Astrocyte (in vitro differentiated cells and primary cell): Measurements from ENCODE around the gene PPM1H. TPM values are rescaled to one million over a fixed set of nuclear protein-coding genes. Genes with fewer than 3 reads are reported as not detected.
"Not testable (repeated sequence)": the region's sequence is repeated elsewhere in the genome, so short reads cannot be mapped to it uniquely, and the experiment has no call there.

Source experiments
- DNase-seq: peaks from one replicate; pipeline ENCODE4 v3.0.0-alpha.2; 2010; ENCODE audit warnings: low read depth
- FAIRE-seq: peaks from 2 replicates; lab custom pipeline; 2011; peaks lifted over from hg19 to GRCh38; lab: Jason Lieb, UNC
- H2AFZ ChIP-seq: 2 replicates; pipeline ENCODE4 v1.6.0; 2012; ENCODE audit warnings: low read depth, low read length, inconsistent platforms
- H3K27ac ChIP-seq: 2 replicates; pipeline ENCODE4 v1.5.1; 2011; ENCODE audit warnings: low read depth, low read length, inconsistent platforms
- H3K27me3 ChIP-seq: 2 replicates; pipeline ENCODE4 v1.6.0; 2011; ENCODE audit warnings: low read length, inconsistent platforms; ENCODE audit not compliant: insufficient read depth
- H3K36me3 ChIP-seq: 2 replicates; pipeline ENCODE4 v1.5.1; 2011; ENCODE audit warnings: low read length, inconsistent platforms; ENCODE audit not compliant: insufficient read depth
- H3K4me1 ChIP-seq: 2 replicates; pipeline ENCODE4 v1.5.1; 2011; ENCODE audit warnings: low read length, inconsistent platforms; ENCODE audit not compliant: insufficient read depth
- H3K4me2 ChIP-seq: 2 replicates; pipeline ENCODE4 v1.6.0; 2012; ENCODE audit warnings: low read length, inconsistent platforms
- H3K4me3 ChIP-seq: 2 replicates; pipeline ENCODE4 v1.5.1; 2011; ENCODE audit warnings: low read depth, mild to moderate bottlenecking, low read length, inconsistent platforms; ENCODE audit not compliant: insufficient read depth
- H3K79me2 ChIP-seq: 2 replicates; pipeline ENCODE4 v1.6.0; 2012; ENCODE audit warnings: mild to moderate bottlenecking, low read length, inconsistent platforms; ENCODE audit not compliant: insufficient read depth
- H3K9ac ChIP-seq: 2 replicates; pipeline ENCODE4 v1.6.0; 2012; ENCODE audit warnings: mild to moderate bottlenecking, low read length, inconsistent platforms
- H3K9me3 ChIP-seq: 2 replicates; pipeline ENCODE4 v1.5.1; 2012; ENCODE audit warnings: low read depth, mild to moderate bottlenecking, low read length, inconsistent platforms; ENCODE audit not compliant: insufficient read depth
- H4K20me1 ChIP-seq: 2 replicates; pipeline ENCODE4 v1.6.0; 2012; ENCODE audit warnings: low read length, inconsistent platforms; ENCODE audit not compliant: insufficient read depth
- H3K27ac Mint-ChIP-seq: one replicate; pipeline ENCODE4 v1.8.0; 2021; ENCODE audit warnings: mild to moderate bottlenecking, mixed read lengths; ENCODE audit not compliant: unreplicated experiment
- H3K27me3 Mint-ChIP-seq: one replicate; pipeline ENCODE4 v1.8.0; 2021; ENCODE audit warnings: low read depth, mixed read lengths; ENCODE audit not compliant: unreplicated experiment
- H3K36me3 Mint-ChIP-seq: one replicate; pipeline ENCODE4 v1.8.0; 2021; ENCODE audit warnings: low read depth, mixed read lengths; ENCODE audit not compliant: unreplicated experiment
- H3K4me1 Mint-ChIP-seq: one replicate; pipeline ENCODE4 v1.8.0; 2021; ENCODE audit warnings: low read depth, mixed read lengths; ENCODE audit not compliant: unreplicated experiment
- H3K4me3 Mint-ChIP-seq: one replicate; pipeline ENCODE4 v1.8.0; 2021; ENCODE audit warnings: mild to moderate bottlenecking, moderate library complexity, mixed read lengths; ENCODE audit not compliant: unreplicated experiment
- H3K9me3 Mint-ChIP-seq: one replicate; pipeline ENCODE4 v1.8.0; 2021; ENCODE audit warnings: mild to moderate bottlenecking, mixed read lengths; ENCODE audit not compliant: unreplicated experiment
- EZH2 ChIP-seq: IDR thresholded peaks from 2 replicates; pipeline ENCODE4 v1.6.1; 2012; ENCODE audit warnings: mild to moderate bottlenecking, low read length, inconsistent platforms; ENCODE audit not compliant: insufficient read depth
- total RNA-seq: library from RNA; stranded (reverse); gene quantifications from 2 replicates; pipeline ENCODE4 v1.2.1, GENCODE V29; 2021
- TF ChIP-seq, protein P1 (sequence below): IDR thresholded peaks from 2 replicates; pipeline ENCODE4 v1.5.1; 2011; ENCODE audit warnings: low read depth, mild to moderate bottlenecking, inconsistent platforms, low read length, moderate library complexity; ENCODE audit not compliant: insufficient read depth

PPM1H gene
- total RNA-seq, 1 donor from 2014 or later, result 7.8 TPM

DNA sequence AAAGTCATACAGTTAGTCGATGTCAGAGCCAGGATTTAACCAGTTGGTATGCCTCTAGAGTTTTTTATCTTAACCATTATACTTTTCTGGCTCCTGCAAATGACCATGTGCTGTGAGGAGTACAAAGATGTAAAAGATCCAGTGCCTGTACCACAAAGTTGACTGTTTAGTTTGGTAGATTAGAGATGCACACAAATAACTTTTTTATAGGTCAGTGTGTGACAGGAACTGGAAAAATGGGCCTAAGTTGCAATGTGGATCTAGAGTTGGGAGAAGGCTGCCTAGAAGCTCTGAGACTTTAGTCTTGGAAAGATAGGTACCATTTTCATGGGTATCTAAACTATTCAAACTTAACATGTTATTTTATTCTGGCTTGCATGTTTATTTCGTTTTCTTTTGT lies 32.8 kb upstream of the PPM1H start:
- FAIRE-seq, result no peak
- no peak overlapping the region for H3K4me3 Mint-ChIP-seq
- no peaks in the 10 kb centered on the region for H3K36me3 ChIP-seq
- H3K9me3 ChIP-seq, result no peaks in the 10 kb centered on the region
- H3K27ac ChIP-seq, result no peak overlapping the region
- no peak overlapping the region for H3K27ac Mint-ChIP-seq
- H3K4me1 ChIP-seq, result no peaks in the 10 kb centered on the region
- H2AFZ ChIP-seq, result no peak overlapping the region
- no peaks in the 10 kb centered on the region for H4K20me1 ChIP-seq
- H3K4me3 ChIP-seq, result no peak overlapping the region
- no peaks in the 10 kb centered on the region for H3K9me3 Mint-ChIP-seq
- no peaks in the 10 kb centered on the region for H3K27me3 ChIP-seq
- DNase-seq, result no peak
- H3K9ac ChIP-seq, result no peak overlapping the region
- H3K4me1 Mint-ChIP-seq, result no peaks in the 10 kb centered on the region
- peaks cover 4% of the 10 kb centered on the region for H3K27me3 Mint-ChIP-seq
- no peaks in the 10 kb centered on the region for H3K36me3 Mint-ChIP-seq
- no peak overlapping the region for H3K4me2 ChIP-seq
- TF ChIP-seq, protein P1, sequence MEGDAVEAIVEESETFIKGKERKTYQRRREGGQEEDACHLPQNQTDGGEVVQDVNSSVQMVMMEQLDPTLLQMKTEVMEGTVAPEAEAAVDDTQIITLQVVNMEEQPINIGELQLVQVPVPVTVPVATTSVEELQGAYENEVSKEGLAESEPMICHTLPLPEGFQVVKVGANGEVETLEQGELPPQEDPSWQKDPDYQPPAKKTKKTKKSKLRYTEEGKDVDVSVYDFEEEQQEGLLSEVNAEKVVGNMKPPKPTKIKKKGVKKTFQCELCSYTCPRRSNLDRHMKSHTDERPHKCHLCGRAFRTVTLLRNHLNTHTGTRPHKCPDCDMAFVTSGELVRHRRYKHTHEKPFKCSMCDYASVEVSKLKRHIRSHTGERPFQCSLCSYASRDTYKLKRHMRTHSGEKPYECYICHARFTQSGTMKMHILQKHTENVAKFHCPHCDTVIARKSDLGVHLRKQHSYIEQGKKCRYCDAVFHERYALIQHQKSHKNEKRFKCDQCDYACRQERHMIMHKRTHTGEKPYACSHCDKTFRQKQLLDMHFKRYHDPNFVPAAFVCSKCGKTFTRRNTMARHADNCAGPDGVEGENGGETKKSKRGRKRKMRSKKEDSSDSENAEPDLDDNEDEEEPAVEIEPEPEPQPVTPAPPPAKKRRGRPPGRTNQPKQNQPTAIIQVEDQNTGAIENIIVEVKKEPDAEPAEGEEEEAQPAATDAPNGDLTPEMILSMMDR, result no peak
- H3K79me2 ChIP-seq, result no peaks in the 10 kb centered on the region

DNA sequence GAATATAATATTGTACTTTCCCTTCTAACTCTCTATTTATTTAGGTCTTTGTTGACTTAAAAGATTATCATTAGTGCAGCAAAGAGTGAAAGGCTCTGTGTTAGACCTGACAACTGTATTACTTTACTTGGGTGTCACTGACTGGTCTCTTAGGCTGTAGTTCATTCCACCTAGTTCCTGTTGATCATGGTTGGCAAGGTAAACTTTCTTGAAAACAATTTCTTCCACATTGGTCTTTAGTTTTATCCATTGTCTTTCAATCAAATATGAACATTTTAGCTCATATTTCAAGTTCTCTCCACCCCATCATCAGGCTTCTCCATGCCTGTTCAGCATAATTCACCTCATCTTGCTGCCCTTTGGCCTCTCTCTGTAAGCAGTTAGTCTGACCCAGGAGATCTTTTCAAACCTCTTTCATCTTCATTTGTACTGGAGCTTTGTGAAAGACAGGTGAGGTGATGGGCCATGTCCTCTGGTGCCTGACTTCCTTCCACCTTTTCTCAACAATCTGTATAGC lies 32.1 kb upstream of the PPM1H start:
- no peak overlapping the region for H3K4me3 ChIP-seq
- H3K27me3 ChIP-seq, result no peaks in the 10 kb centered on the region
- no peak for DNase-seq
- H4K20me1 ChIP-seq, result no peaks in the 10 kb centered on the region
- no peak overlapping the region for H3K27ac Mint-ChIP-seq
- H3K4me1 Mint-ChIP-seq, result no peaks in the 10 kb centered on the region
- no peak overlapping the region for H3K4me3 Mint-ChIP-seq
- no peak overlapping the region for H3K9ac ChIP-seq
- peaks cover 2% of the 10 kb centered on the region for H3K27me3 Mint-ChIP-seq
- TF ChIP-seq, protein P1, result no peak
- no peak for TF ChIP-seq EZH2
- H3K4me2 ChIP-seq, result no peak overlapping the region
- H3K27ac ChIP-seq, result no peak overlapping the region
- no peak for FAIRE-seq
- H3K9me3 Mint-ChIP-seq, result no peaks in the 10 kb centered on the region
- no peaks in the 10 kb centered on the region for H3K36me3 Mint-ChIP-seq
- H2AFZ ChIP-seq, result no peak overlapping the region
- H3K9me3 ChIP-seq, result no peaks in the 10 kb centered on the region
- no peaks in the 10 kb centered on the region for H3K36me3 ChIP-seq
- H3K4me1 ChIP-seq, result no peaks in the 10 kb centered on the region
- no peaks in the 10 kb centered on the region for H3K79me2 ChIP-seq

DNA sequence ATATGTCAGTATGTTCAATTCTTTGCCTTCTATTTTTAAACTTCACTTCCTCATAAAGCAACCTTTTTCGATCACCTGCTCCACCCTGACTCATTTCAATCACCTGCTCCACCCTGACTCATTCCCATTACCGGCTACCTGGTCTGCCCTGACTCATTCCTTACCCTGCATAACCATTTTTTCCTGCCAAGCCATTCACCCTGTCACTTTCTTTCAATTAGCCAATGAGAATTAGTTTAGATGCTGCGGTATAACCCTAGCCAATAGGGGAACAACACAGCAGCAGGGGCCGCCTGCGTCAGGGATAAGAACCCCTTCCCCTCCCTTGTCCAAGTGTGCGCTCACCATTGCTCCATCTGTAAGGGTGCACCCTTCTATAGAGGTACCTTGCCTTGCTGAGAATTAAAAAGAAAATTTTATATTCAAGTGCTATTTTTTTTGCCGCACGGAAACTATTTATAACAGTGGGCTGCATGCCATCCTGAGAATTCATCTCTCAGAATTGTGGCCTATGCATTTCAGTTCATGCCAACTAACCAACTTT lies 31.6 kb upstream of the PPM1H start:
- H3K36me3 ChIP-seq, H3K36me3 Mint-ChIP-seq, H3K4me3 Mint-ChIP-seq, H3K27me3 Mint-ChIP-seq, DNase-seq, H3K4me2 ChIP-seq, H3K4me1 ChIP-seq, H3K27ac ChIP-seq, H3K27me3 ChIP-seq, H3K9ac ChIP-seq, H3K27ac Mint-ChIP-seq, H2AFZ ChIP-seq, H3K4me3 ChIP-seq, H4K20me1 ChIP-seq, H3K9me3 ChIP-seq, H3K4me1 Mint-ChIP-seq, FAIRE-seq, H3K79me2 ChIP-seq, H3K9me3 Mint-ChIP-seq: not testable (repeated sequence)

DNA sequence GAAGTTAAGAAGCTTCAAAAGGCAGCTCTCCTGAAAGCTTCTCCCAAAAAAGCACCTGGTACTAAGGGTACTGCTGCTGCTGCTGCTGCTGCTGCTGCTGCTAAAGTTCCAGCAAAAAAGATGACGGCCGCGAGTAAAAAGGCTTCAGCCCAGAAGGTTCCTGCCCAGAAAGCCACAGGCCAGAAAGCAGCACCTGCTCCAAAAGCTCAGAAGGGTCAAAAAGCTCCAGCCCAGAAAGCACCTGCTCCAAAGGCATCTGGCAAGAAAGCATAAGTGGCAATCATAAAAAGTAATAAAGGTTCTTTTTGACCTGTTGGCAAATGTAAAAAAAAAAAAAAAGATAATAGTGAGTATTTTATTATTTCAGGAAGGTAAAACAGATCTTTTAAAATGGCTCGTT lies 30.8 kb upstream of the PPM1H start:
- not testable (repeated sequence) for H3K9me3 Mint-ChIP-seq, H3K4me1 Mint-ChIP-seq, FAIRE-seq, H3K36me3 ChIP-seq, H3K9ac ChIP-seq, DNase-seq, H3K4me3 ChIP-seq, H3K27ac ChIP-seq, H2AFZ ChIP-seq, H3K27ac Mint-ChIP-seq, H3K4me1 ChIP-seq, H4K20me1 ChIP-seq, H3K27me3 ChIP-seq, H3K79me2 ChIP-seq, H3K9me3 ChIP-seq, H3K4me2 ChIP-seq, H3K36me3 Mint-ChIP-seq, H3K4me3 Mint-ChIP-seq, H3K27me3 Mint-ChIP-seq

DNA sequence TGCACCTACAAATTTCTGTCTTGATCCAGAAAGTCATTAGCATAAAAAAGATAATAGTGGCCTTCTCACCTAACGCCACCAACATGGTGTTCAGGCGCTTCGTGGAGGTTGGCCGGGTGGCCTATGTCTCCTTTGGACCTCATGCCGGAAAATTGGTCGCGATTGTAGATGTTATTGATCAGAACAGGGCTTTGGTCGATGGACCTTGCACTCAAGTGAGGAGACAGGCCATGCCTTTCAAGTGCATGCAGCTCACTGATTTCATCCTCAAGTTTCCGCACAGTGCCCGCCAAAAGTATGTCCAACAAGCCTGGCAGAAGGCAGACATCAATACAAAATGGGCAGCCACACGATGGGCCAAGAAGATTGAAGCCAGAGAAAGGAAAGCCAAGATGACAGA lies 30.3 kb upstream of the PPM1H start:
- not testable (repeated sequence) for H3K9ac ChIP-seq, H4K20me1 ChIP-seq, H3K4me3 Mint-ChIP-seq, H3K27me3 ChIP-seq, H2AFZ ChIP-seq, H3K36me3 Mint-ChIP-seq, H3K4me1 Mint-ChIP-seq, H3K9me3 Mint-ChIP-seq, H3K79me2 ChIP-seq, H3K36me3 ChIP-seq, H3K4me2 ChIP-seq, H3K9me3 ChIP-seq, H3K4me3 ChIP-seq, H3K27ac ChIP-seq, H3K4me1 ChIP-seq, FAIRE-seq, H3K27ac Mint-ChIP-seq, DNase-seq, H3K27me3 Mint-ChIP-seq
